WERI-Rb-1 (cell line): Measurements from ENCODE around the gene WAPL.

Experiments
- DNase-seq: peaks from one replicate; pipeline ENCODE4 v3.0.0-alpha.2; 2020
- H3K27ac ChIP-seq: fragments of 250-450 bp; sonication (Bioruptor Pico); 2 replicates; pipeline ENCODE4 v1.5.1; 2020; ENCODE audit warnings: mild to moderate bottlenecking, moderate library complexity
- H3K27me3 ChIP-seq: fragments of 250-450 bp; sonication (Bioruptor Pico); 2 replicates; pipeline ENCODE4 v1.5.1; 2021; ENCODE audit warnings: mild to moderate bottlenecking, low read depth, moderate library complexity; ENCODE audit not compliant: insufficient read depth, severe bottlenecking
- H3K36me3 ChIP-seq: fragments of 250-450 bp; sonication (Bioruptor Pico); 2 replicates; pipeline ENCODE4 v1.5.1; 2020; ENCODE audit warnings: mild to moderate bottlenecking, moderate library complexity
- H3K4me3 ChIP-seq: 2 replicates; pipeline ENCODE4 v1.5.1; 2011; ENCODE audit warnings: low read depth, mild to moderate bottlenecking, control low read depth, low read length
- H3K9me3 ChIP-seq: fragments of 250-450 bp; sonication (Bioruptor Pico); 2 replicates; pipeline ENCODE4 v1.5.1; 2021; ENCODE audit warnings: mild to moderate bottlenecking, moderate library complexity; ENCODE audit not compliant: severe bottlenecking
- TF ChIP-seq, protein P1 (sequence below): IDR thresholded peaks from 2 replicates; pipeline ENCODE4 v1.5.1; 2011; ENCODE audit warnings: low read depth, mild to moderate bottlenecking, control low read depth, inconsistent platforms, low read length

Gene WAPL

DNA sequence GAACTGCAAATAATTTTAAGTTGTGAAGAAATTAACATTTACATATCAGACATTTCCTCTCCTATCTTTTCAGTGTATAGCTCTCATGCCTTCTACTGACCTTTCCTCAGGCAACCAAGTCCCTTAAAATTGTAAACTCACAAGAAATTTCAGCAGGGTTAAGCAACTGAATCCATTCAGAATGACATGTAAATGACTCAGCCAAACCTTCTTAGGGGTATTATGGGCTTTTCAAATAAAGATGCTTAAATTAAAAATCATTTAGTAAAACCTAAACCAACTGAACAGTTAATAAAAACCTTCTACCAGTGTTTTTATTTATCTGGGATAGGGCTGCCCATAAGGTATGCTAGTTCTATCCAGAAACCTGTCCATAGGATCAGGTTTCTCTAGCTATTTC is 20.7 kb downstream of the WAPL start:
- no peak overlapping the region for H3K27ac ChIP-seq
- H3K4me3 ChIP-seq = no peak overlapping the region
- no peaks in the 10 kb centered on the region for H3K27me3 ChIP-seq
- H3K36me3 ChIP-seq = peaks cover 69% of the 10 kb centered on the region
- H3K9me3 ChIP-seq = no peaks in the 10 kb centered on the region
- DNase-seq = no peak
- TF ChIP-seq, protein P1, sequence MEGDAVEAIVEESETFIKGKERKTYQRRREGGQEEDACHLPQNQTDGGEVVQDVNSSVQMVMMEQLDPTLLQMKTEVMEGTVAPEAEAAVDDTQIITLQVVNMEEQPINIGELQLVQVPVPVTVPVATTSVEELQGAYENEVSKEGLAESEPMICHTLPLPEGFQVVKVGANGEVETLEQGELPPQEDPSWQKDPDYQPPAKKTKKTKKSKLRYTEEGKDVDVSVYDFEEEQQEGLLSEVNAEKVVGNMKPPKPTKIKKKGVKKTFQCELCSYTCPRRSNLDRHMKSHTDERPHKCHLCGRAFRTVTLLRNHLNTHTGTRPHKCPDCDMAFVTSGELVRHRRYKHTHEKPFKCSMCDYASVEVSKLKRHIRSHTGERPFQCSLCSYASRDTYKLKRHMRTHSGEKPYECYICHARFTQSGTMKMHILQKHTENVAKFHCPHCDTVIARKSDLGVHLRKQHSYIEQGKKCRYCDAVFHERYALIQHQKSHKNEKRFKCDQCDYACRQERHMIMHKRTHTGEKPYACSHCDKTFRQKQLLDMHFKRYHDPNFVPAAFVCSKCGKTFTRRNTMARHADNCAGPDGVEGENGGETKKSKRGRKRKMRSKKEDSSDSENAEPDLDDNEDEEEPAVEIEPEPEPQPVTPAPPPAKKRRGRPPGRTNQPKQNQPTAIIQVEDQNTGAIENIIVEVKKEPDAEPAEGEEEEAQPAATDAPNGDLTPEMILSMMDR = no peak

DNA sequence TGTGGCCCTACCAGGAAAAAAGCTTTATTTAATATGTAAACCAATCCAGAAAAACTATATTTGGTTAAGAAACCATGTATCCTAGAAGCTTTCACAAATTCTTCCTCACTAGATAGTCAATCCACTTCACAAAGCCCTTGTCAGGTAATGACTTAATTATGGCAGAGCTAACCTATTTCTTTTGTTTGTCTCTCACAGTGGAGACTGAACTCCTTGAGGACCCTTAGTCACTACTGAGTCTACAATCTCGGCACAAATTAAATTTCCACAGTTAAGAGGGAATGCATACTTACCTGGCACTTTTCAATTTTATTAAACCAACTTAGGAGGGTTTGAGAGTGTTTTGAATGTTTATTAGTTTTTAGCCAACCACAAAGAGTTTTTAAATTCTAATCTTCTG is 23.0 kb downstream of the WAPL start:
- TF ChIP-seq, protein P1 = no peak
- no peak for DNase-seq
- Histone ChIP-seq H3K4me3 (no peak overlapping the region), H3K27me3 (no peaks in the 10 kb centered on the region), H3K36me3 (peaks cover 68% of the 10 kb centered on the region), H3K9me3 (no peaks in the 10 kb centered on the region), H3K27ac (no peak overlapping the region)

DNA sequence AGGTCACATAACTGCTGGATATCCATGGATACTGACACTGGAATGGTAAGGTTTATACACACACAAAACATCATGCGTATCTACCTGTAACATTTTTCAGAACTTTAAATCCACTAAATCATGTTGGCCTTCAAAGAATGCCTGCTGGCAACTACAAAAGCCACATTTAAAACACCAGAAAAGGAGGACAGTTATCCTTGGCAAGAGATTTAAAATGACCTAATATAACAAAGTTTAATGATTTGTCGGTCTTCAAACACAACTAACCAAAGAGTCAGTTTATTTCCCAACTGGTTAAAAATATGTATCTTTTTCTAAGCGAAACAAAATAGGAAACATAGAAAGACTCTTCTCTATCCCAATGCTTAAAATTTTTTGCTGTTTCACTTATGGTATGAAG is 24.0 kb downstream of the WAPL start:
- H3K9me3 ChIP-seq = no peaks in the 10 kb centered on the region
- H3K4me3 ChIP-seq = no peak overlapping the region
- no peaks in the 10 kb centered on the region for H3K27me3 ChIP-seq
- H3K36me3 ChIP-seq = peaks cover 60% of the 10 kb centered on the region
- no peak for DNase-seq
- H3K27ac ChIP-seq = no peak overlapping the region
- TF ChIP-seq, protein P1 = no peak

DNA sequence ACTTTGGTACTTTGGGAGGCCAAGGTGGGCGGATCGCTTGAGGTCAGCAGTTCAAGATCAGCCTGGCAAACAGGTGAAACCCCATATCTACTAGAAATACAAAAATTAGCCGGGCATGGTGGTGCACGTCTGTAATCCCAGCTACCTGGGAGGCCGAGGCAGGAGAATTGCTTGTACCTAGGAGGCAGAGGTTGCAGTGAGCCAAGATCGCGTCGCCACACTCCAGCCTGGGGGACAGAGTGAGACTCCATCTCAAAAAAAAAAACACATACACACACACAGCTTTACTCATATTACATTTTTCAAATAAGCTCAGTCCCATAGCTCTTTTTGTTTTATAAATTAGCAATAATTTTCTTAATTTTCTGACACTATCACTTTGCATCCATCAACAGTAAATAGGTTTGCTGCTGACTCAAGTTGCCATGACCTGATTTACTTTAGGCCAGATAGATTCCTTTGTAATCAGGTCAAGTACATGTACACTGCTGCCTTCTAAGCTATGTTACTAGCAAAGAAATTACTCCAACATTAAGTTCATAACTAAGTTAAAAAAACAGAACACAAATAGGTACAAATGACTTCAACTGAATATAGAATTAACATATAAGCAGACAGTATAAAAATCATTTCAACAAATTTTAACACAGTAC is 31.5 kb downstream of the WAPL start:
- no peak overlapping the region for H3K4me3 ChIP-seq
- TF ChIP-seq, protein P1 = no peak
- no peak for DNase-seq
- no peak overlapping the region for H3K27ac ChIP-seq
- H3K36me3 ChIP-seq = peaks cover 20% of the 10 kb centered on the region
- no peaks in the 10 kb centered on the region for H3K27me3 ChIP-seq
- H3K9me3 ChIP-seq = no peaks in the 10 kb centered on the region

DNA sequence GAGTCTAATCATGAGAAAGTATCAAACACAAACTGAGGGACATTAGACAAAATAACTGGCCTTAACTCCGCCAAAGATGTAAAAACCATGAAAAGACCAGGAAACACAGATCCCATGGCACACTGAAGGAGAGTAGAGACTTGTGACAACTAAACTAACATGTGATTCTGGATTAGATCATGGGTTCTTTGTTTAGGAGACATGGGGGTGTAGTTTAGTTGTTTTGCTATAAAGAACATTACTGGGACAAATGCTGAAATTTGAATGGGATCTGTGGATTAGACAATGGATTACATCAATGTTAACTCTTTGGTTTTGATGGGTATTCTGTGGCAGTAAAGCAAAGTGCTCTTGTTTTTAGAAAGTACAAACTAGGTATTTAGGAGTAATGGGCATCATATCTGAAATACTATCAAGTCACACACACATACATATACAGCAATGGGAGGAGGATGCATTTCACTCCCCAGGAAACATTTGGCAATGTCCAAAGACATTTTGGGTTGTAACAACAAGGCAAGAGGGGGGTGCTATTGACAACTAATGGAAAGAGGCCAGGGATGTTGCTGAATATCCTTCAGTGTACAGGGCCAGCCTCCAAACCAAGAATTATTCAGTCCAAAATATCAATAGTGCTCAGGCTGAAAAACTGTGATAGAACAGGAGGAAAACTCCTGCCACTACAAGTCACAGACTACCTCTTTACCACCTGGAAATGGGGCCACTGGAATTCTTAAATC is 32.4 kb downstream of the WAPL start:
- H3K9me3 ChIP-seq = no peaks in the 10 kb centered on the region
- no peaks in the 10 kb centered on the region for H3K27me3 ChIP-seq
- H3K4me3 ChIP-seq = no peak overlapping the region
- TF ChIP-seq, protein P1 = no peak
- H3K36me3 ChIP-seq = peaks cover 24% of the 10 kb centered on the region
- DNase-seq = no peak
- H3K27ac ChIP-seq = no peak overlapping the region
